ENCODE data around the gene DAPK3.

DAPK3 gene

GRCh38 chr19:3987619-3988371 is 16.9 kb upstream of the DAPK3 start (continued):
- no peak; the same call in 1 of the 2 replicates for TF ChIP-seq GLIS1 (tag by site-specific recombination; IDR thresholded peaks at IDR 0.05)
- TF ChIP-seq GFI1B (tag by site-specific recombination; IDR thresholded peaks at IDR 0.05) = 0 out of 2 replicates have a peak, but pooled peaks have one; percentile 5
- TF ChIP-seq ZBTB17 (tag by site-specific recombination; IDR thresholded peaks at IDR 0.05) = 0 out of 2 replicates have a peak, but pooled peaks have one; percentile 19
- TF ChIP-seq ZNF132 (tag by site-specific recombination; IDR thresholded peaks at IDR 0.05; ENCODE audit: borderline replicate concordance) = no peak
- peak; percentile 43; the same call in 1 of the 2 replicates for TF ChIP-seq ZNF629 (tag by site-specific recombination; IDR thresholded peaks at IDR 0.05)
- TF ChIP-seq HOXC10 (CRISPR knock-in tag; IDR thresholded peaks at IDR 0.05) = no peak
- TF ChIP-seq CTCF (tag by site-specific recombination; IDR thresholded peaks at IDR 0.05) = peak; percentile 91
- TF ChIP-seq PRDM6 (tag by site-specific recombination; IDR thresholded peaks at IDR 0.05) = no peak
- no peak for TF ChIP-seq KLF1 (tag by site-specific recombination; IDR thresholded peaks at IDR 0.05)
- TF ChIP-seq ZNF10 (tag by site-specific recombination; IDR thresholded peaks at IDR 0.05) = no peak
- TF ChIP-seq ZNF654 (tag by site-specific recombination; IDR thresholded peaks at IDR 0.05; ENCODE audit: low read depth) = peak; percentile 59
- TF ChIP-seq ZNF404 (tag by site-specific recombination; IDR thresholded peaks at IDR 0.05) = no peak
- TF ChIP-seq KLF17 (tag by site-specific recombination; IDR thresholded peaks at IDR 0.05) = no peak
- peak; percentile 53; the same call in 1 of the 2 replicates for TF ChIP-seq SP7 (tag by site-specific recombination; IDR thresholded peaks at IDR 0.05)
- 0 out of 2 replicates have a peak, but pooled peaks have one; percentile 16 for TF ChIP-seq ZXDB (tag by site-specific recombination; IDR thresholded peaks at IDR 0.05)
- TF ChIP-seq ZNF157 (tag by site-specific recombination; IDR thresholded peaks at IDR 0.05) = no peak
- TF ChIP-seq ZSCAN18 (tag by site-specific recombination; IDR thresholded peaks at IDR 0.05) = no peak
- TF ChIP-seq PRDM2 (tag by site-specific recombination; IDR thresholded peaks at IDR 0.05; ENCODE audit: borderline replicate concordance) = no peak
- TF ChIP-seq ZNF362 (tag by site-specific recombination; IDR thresholded peaks at IDR 0.05) = peak; percentile 91
- peak; percentile 95 for TF ChIP-seq ZNF580 (tag by site-specific recombination; IDR thresholded peaks at IDR 0.05)
- TF ChIP-seq ZNF394 (tag by site-specific recombination; IDR thresholded peaks at IDR 0.05; ENCODE audit: borderline replicate concordance) = no peak
- TF ChIP-seq ZNF184 (tag by site-specific recombination; IDR thresholded peaks at IDR 0.05) = no peak
- no peak for TF ChIP-seq ZNF561 (tag by site-specific recombination; IDR thresholded peaks at IDR 0.05; ENCODE audit: borderline replicate concordance)
- TF ChIP-seq ZNF626 (tag by site-specific recombination; IDR thresholded peaks at IDR 0.05) = no peak
- no peak for TF ChIP-seq SETDB1 (IDR thresholded peaks at IDR 0.05; ENCODE audit: insufficient read length, low read length)
- TF ChIP-seq ZNF514 (tag by site-specific recombination; IDR thresholded peaks at IDR 0.05) = no peak
